Measurements from ENCODE around the gene RAB5B. TPM values are rescaled to one million over a fixed set of nuclear protein-coding genes. Genes with fewer than 3 reads are reported as not detected.
A peak's percentile ranks its signal among the peaks of the same experiment; 100 is the strongest.

RAB5B gene
- total and polyA plus RNA-seq, 7 experiments from 2014 or later = 45.2 to 109 (median 69.6) TPM

- Histone ChIP-seq H3K4me3 (ENCODE audit: low read length) (peak within 1 kb of the TSS; percentile 99), H3K36me3 (ENCODE audit: control insufficient read depth in 2 of 3, insufficient read depth in 3 of 3, low read length in 3 of 3) (peaks cover 0 to 27% (median 0%) of the 10 kb centered on the region in 3 experiments), H3K4me1 (ENCODE audit: control insufficient read depth in 2 of 2, insufficient read depth in 2 of 2, low read length in 2 of 2) (peaks cover 20 to 28% of the 10 kb centered on the region in 2 donors), H3K27ac (ENCODE audit: low read depth, low read length) (peak within 1 kb of the TSS; percentile 90), H3K27me3 (ENCODE audit: control insufficient read depth in 2 of 2, insufficient read depth in 2 of 2, low read length in 2 of 2) (no peaks in the 10 kb centered on the region), H3K9me3 (ENCODE audit: control insufficient read depth in 2 of 3, low read length in 3 of 3) (no peaks in the 10 kb centered on the region)
- peaks cover 0 to 2% (median 0%) of the 10 kb centered on the region in 5 donors for H3K27me3 Mint-ChIP-seq
- ChIA-PET POLR2A (interaction anchor here (0.6 to 22.1 kb wide), 20 partner anchors 12 to 952 kb away, joined by 3 to 728 read pairs (median 6); partner anchors contain the start of genes BLOC1S1, CD63, DNAJC14 and IL23A), CTCF (interaction anchor here (0.8 to 5.5 kb wide), 9 partner anchors 8 to 193 kb away, joined by 3 to 51 read pairs (median 4); partner anchors contain the start of genes DNAJC14, ORMDL2 and SARNP)
- peak; percentile 10 for ATAC-seq
- DNase-seq = peak; percentile 28 to 67 (median 39)
- H3K4me1 Mint-ChIP-seq = peaks cover 25 to 53% (median 43%) of the 10 kb centered on the region in 7 donors
- intact Hi-C loops (cut with micrococcal nuclease) = loop anchor here (1.0 to 5.0 kb wide), 19 partner anchors 13 to 1814 kb away; partner anchors contain the start of genes DNAJC14 (in 2 of the 2), ATP5F1B (in 1 of the 2), BLOC1S1 (in 1 of the 2) and CD63 (in 1 of the 2)
- peak within 1 kb of the TSS; percentile 96 to 100 (median 98) for H3K4me3 Mint-ChIP-seq
- H3K27ac Mint-ChIP-seq = peak within 1 kb of the TSS; percentile 96 to 100 (median 98)
- peaks cover 0 to 11% (median 0%) of the 10 kb centered on the region in 11 donors for H3K9me3 Mint-ChIP-seq
- peaks cover 7 to 42% (median 24%) of the 10 kb centered on the region in 5 donors for H3K36me3 Mint-ChIP-seq
Observed at GRCh38 chr12:55927588-55928502, 46.0 kb upstream of the RAB5B start, which contains the start of gene PYM1. Gene PYM1, minus strand, starts transcription at chr12:55927894. Its CDS starts 133 bp downstream, at chr12:55927761.

- Mint-ChIP-seq H3K27ac (peak overlapping the region; percentile 95 to 100 (median 97)), H3K36me3 (peaks cover 7 to 51% (median 31%) of the 10 kb centered on the region in 5 donors), H3K27me3 (peaks cover 0 to 2% (median 0%) of the 10 kb centered on the region in 5 donors), H3K9me3 (peaks cover 0 to 11% (median 0%) of the 10 kb centered on the region in 11 donors), H3K4me3 (peak overlapping the region; percentile 96 to 100 (median 98)), H3K4me1 (peaks cover 28 to 55% (median 43%) of the 10 kb centered on the region in 7 donors)
- ChIA-PET CTCF (interaction anchor here (0.7 to 5.5 kb wide), 5 partner anchors 10 to 194 kb away, joined by 3 to 51 read pairs (median 4); partner anchors contain the start of genes ORMDL2 and SARNP), POLR2A (interaction anchor here (0.9 to 22.1 kb wide), 18 partner anchors 12 to 1548 kb away, joined by 3 to 728 read pairs (median 8); partner anchors contain the start of genes BLOC1S1, DNAJC14, ORMDL2 and PA2G4)
- peak overlapping the region; percentile 90 for H3K27ac ChIP-seq (ENCODE audit: low read depth, low read length)
- H3K27me3 ChIP-seq (ENCODE audit: control insufficient read depth in 2 of 2, insufficient read depth in 2 of 2, low read length in 2 of 2) = no peaks in the 10 kb centered on the region
- ATAC-seq (peak; percentile 79), DNase-seq (peak; percentile 60 to 99 (median 97))
- intact Hi-C loops (cut with micrococcal nuclease) = loop anchor here (1.0 to 5.0 kb wide), 17 partner anchors 37 to 1813 kb away; partner anchors contain the start of genes ATP5F1B (in 1 of the 2), CD63 (in 1 of the 2), CDK2 (in 1 of the 2) and IKZF4 (in 1 of the 2)
- H3K9me3 ChIP-seq (ENCODE audit: control insufficient read depth in 2 of 3, low read length in 3 of 3) = no peaks in the 10 kb centered on the region
- peaks cover 26 to 43% of the 10 kb centered on the region in 2 donors for H3K4me1 ChIP-seq (ENCODE audit: control insufficient read depth in 2 of 2, insufficient read depth in 2 of 2, low read length in 2 of 2)
- peak overlapping the region; percentile 99 for H3K4me3 ChIP-seq (ENCODE audit: low read length)
- H3K36me3 ChIP-seq (ENCODE audit: control insufficient read depth in 2 of 3, insufficient read depth in 3 of 3, low read length in 3 of 3) = peaks cover 0 to 27% (median 0%) of the 10 kb centered on the region in 3 experiments
Observed at GRCh38 chr12:55929306-55929791, 44.5 kb upstream of the RAB5B start.

GRCh38 chr12:55930771-55931316 is 43.0 kb upstream of the RAB5B start, which contains the start of gene DGKA:
Gene DGKA, plus strand, starts transcription at chr12:55931162. Its CDS starts 5,342 bp downstream, at chr12:55936504.
- Mint-ChIP-seq H3K27me3 (peaks cover 0 to 2% (median 0%) of the 10 kb centered on the region in 5 donors), H3K4me1 (peaks cover 28 to 59% (median 45%) of the 10 kb centered on the region in 7 donors), H3K4me3 (peak within 1 kb of the TSS; percentile 96 to 100 (median 98)), H3K9me3 (peaks cover 0 to 11% (median 0%) of the 10 kb centered on the region in 11 donors), H3K27ac (peak within 1 kb of the TSS; percentile 95 to 100 (median 97)), H3K36me3 (peaks cover 7 to 52% (median 35%) of the 10 kb centered on the region in 5 donors)
- Histone ChIP-seq H3K36me3 (ENCODE audit: control insufficient read depth in 2 of 3, insufficient read depth in 3 of 3, low read length in 3 of 3) (peaks cover 0 to 31% (median 0%) of the 10 kb centered on the region in 3 experiments), H3K4me1 (ENCODE audit: control insufficient read depth in 2 of 2, insufficient read depth in 2 of 2, low read length in 2 of 2) (peaks cover 23 to 55% of the 10 kb centered on the region in 2 donors), H3K27me3 (ENCODE audit: control insufficient read depth in 2 of 2, insufficient read depth in 2 of 2, low read length in 2 of 2) (no peaks in the 10 kb centered on the region), H3K9me3 (ENCODE audit: control insufficient read depth in 2 of 3, low read length in 3 of 3) (no peaks in the 10 kb centered on the region), H3K4me3 (ENCODE audit: low read length) (peak within 1 kb of the TSS; percentile 99), H3K27ac (ENCODE audit: low read depth, low read length) (peak within 1 kb of the TSS; percentile 90)
- CTCF ChIA-PET = interaction anchor here (0.5 to 1.2 kb wide), 5 partner anchors 9 to 1492 kb away, joined by 3 to 7 read pairs (median 6); partner anchors contain the start of genes DNAJC14, ORMDL2 and SARNP
- POLR2A ChIA-PET = interaction anchor here (0.6 to 22.1 kb wide), 24 partner anchors 9 to 1180 kb away, joined by 3 to 728 read pairs (median 5); partner anchors contain the start of genes DNAJC14, MYL6, NACA and ORMDL2
- peak; percentile 30 for ATAC-seq
- intact Hi-C loops (cut with micrococcal nuclease) = loop anchor here (1.0 to 5.0 kb wide), 4 partner anchors 9 to 1591 kb away; partner anchors contain the start of genes DDIT3 (in 1 of the 2), MBD6 (in 1 of the 2) and PA2G4 (in 1 of the 2)
- peak; percentile 37 to 81 (median 78) for DNase-seq

GRCh38 chr12:55931317-55931779 is 42.5 kb upstream of the RAB5B start:
- peaks cover 24 to 54% of the 10 kb centered on the region in 2 donors for H3K4me1 ChIP-seq (ENCODE audit: control insufficient read depth in 2 of 2, insufficient read depth in 2 of 2, low read length in 2 of 2)
- ATAC-seq (no peak), DNase-seq (no peak)
- H3K4me3 ChIP-seq (ENCODE audit: low read length) = peak overlapping the region; percentile 82
- H3K36me3 ChIP-seq (ENCODE audit: control insufficient read depth in 2 of 3, insufficient read depth in 3 of 3, low read length in 3 of 3) = peaks cover 0 to 32% (median 2%) of the 10 kb centered on the region in 3 experiments
- H3K27me3 ChIP-seq (ENCODE audit: control insufficient read depth in 2 of 2, insufficient read depth in 2 of 2, low read length in 2 of 2) = no peaks in the 10 kb centered on the region
- ChIA-PET CTCF (interaction anchor here (0.6 to 4.6 kb wide), 2 partner anchors 42 to 101 kb away, joined by 3 to 22 read pairs; partner anchors contain the start of gene DNAJC14), POLR2A (interaction anchor here (0.6 to 22.1 kb wide), 14 partner anchors 15 to 1180 kb away, joined by 3 to 728 read pairs (median 8); partner anchors contain the start of genes DNAJC14, MYL6, ORMDL2 and RAB5B)
- Mint-ChIP-seq H3K36me3 (peaks cover 7 to 55% (median 38%) of the 10 kb centered on the region in 5 donors), H3K4me3 (peak overlapping the region; percentile 96 to 100 (median 98)), H3K27ac (peak overlapping the region; percentile 95 to 100 (median 97)), H3K4me1 (peaks cover 28 to 59% (median 45%) of the 10 kb centered on the region in 7 donors), H3K27me3 (peaks cover 0 to 2% (median 0%) of the 10 kb centered on the region in 5 donors), H3K9me3 (peaks cover 0 to 11% (median 0%) of the 10 kb centered on the region in 11 donors)
- H3K27ac ChIP-seq (ENCODE audit: low read depth, low read length) = peak overlapping the region; percentile 90
- intact Hi-C loops (cut with micrococcal nuclease) = loop anchor here (1.0 to 5.0 kb wide), 3 partner anchors 9 to 1591 kb away; partner anchors contain the start of genes DDIT3 (in 1 of the 2) and MBD6 (in 1 of the 2)
- H3K9me3 ChIP-seq (ENCODE audit: control insufficient read depth in 2 of 3, low read length in 3 of 3) = no peaks in the 10 kb centered on the region

Measured in naive thymus-derived CD4-positive, alpha-beta T cell (primary cell).